Activated CD4-positive, alpha-beta T cell treated with anti-CD3 and anti-CD28 coated beads for 36 hours (primary cell): ENCODE results near the gene WIF1. TPM values are rescaled to one million over a fixed set of nuclear protein-coding genes. Genes with fewer than 3 reads are reported as not detected.

ENCODE experiments used
- ATAC-seq: fragments of 200-7000 bp; cut with Tn5 transposase; one replicate; pipeline ENCODE4 v1.10.0; 2021; ENCODE audit warnings: mild to moderate bottlenecking, moderate library complexity
- CTCF ChIA-PET: fragments of 350-600 bp; sonication (Branson Sonifier 250); formaldehyde crosslinking; loops from one replicate; lab custom pipeline; 2021; ENCODE audit warnings: antibody characterized with exemption; lab: Charles Lee
- POLR2A ChIA-PET: fragments of 350-600 bp; sonication (Branson Sonifier 250); formaldehyde crosslinking; loops from one replicate; lab custom pipeline; 2021; ENCODE audit warnings: antibody characterized with exemption, inconsistent platforms; lab: Charles Lee
- DNase-seq: peaks from one replicate; pipeline ENCODE4 v3.0.0-alpha.2; 2020
- H3K27ac Mint-ChIP-seq: one replicate; pipeline ENCODE4 v1.8.0; 2021; ENCODE audit warnings: mixed read lengths
- H3K27me3 Mint-ChIP-seq: one replicate; pipeline ENCODE4 v1.8.0; 2021; ENCODE audit warnings: mixed read lengths
- H3K36me3 Mint-ChIP-seq: one replicate; pipeline ENCODE4 v1.8.0; 2021; ENCODE audit warnings: low read depth, mixed read lengths
- H3K4me1 Mint-ChIP-seq: one replicate; pipeline ENCODE4 v1.8.0; 2021; ENCODE audit warnings: mixed read lengths
- H3K4me3 Mint-ChIP-seq: one replicate; pipeline ENCODE4 v1.8.0; 2021; ENCODE audit warnings: mild to moderate bottlenecking, moderate library complexity, mixed read lengths
- H3K9me3 Mint-ChIP-seq: one replicate; pipeline ENCODE4 v1.8.0; 2021; ENCODE audit warnings: low read depth, mixed read lengths
- intact Hi-C, 2 experiments: fragments of 100-400 bp; cut with DNase I in 1 of 2; cut with micrococcal nuclease in 1 of 2; formaldehyde crosslinking; loops; one replicate each; pipeline versions ENCODE4 v1.14.2 to v1.15.1; 2022 to 2024; cut with DNase I, micrococcal nuclease
- total RNA-seq, 2 experiments: library from RNA; stranded (reverse); gene quantifications; one replicate each; pipeline ENCODE4 v1.2.3, GENCODE V29; 2021

WIF1 gene, protein sequence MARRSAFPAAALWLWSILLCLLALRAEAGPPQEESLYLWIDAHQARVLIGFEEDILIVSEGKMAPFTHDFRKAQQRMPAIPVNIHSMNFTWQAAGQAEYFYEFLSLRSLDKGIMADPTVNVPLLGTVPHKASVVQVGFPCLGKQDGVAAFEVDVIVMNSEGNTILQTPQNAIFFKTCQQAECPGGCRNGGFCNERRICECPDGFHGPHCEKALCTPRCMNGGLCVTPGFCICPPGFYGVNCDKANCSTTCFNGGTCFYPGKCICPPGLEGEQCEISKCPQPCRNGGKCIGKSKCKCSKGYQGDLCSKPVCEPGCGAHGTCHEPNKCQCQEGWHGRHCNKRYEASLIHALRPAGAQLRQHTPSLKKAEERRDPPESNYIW
- not detected for total RNA-seq

GRCh38 chr12:65121049-65121955 is at the start of gene WIF1:
Gene WIF1, minus strand, starts transcription at chr12:65121305. Its CDS starts 114 bp downstream, at chr12:65121191.
- H3K9me3 Mint-ChIP-seq = no peaks in the 10 kb centered on the region
- peak within 1 kb of the TSS; percentile 32 for H3K4me3 Mint-ChIP-seq
- no peak within 1 kb of the TSS for H3K27ac Mint-ChIP-seq
- ChIA-PET CTCF (interaction anchor here (0.9 to 3.9 kb wide), 6 partner anchors 15 to 1147 kb away, joined by 3 to 15 read pairs (median 5); no protein-coding TSS in a partner anchor), POLR2A (no interaction called here)
- ATAC-seq = peak; percentile 82
- peaks cover 31% of the 10 kb centered on the region for H3K27me3 Mint-ChIP-seq
- intact Hi-C loops = loop anchor here in 1 of 2 experiments (5.0 kb wide), 3 partner anchors 51 to 319 kb away; no protein-coding TSS in a partner anchor
- DNase-seq = peak; percentile 56
- peaks cover 6% of the 10 kb centered on the region for H3K4me1 Mint-ChIP-seq
- no peaks in the 10 kb centered on the region for H3K36me3 Mint-ChIP-seq

- ATAC-seq (peak; percentile 52), DNase-seq (peak; percentile 83)
- H3K36me3 Mint-ChIP-seq = peaks cover 27% of the 10 kb centered on the region
- H3K4me3 Mint-ChIP-seq = peak overlapping the region; percentile 92
- peaks cover 3% of the 10 kb centered on the region for H3K27me3 Mint-ChIP-seq
- intact Hi-C loops = loop anchor here (2.0 to 10.0 kb wide), 5 partner anchors 34 to 486 kb away; partner anchors contain the start of gene WIF1 (in 1 of the 2)
- H3K9me3 Mint-ChIP-seq = no peaks in the 10 kb centered on the region
- POLR2A ChIA-PET = interaction anchor here (0.6 to 1.5 kb wide), 2 partner anchors 9 to 14 kb away, joined by 3 read pairs; no protein-coding TSS in a partner anchor
- peak overlapping the region; percentile 74 for H3K27ac Mint-ChIP-seq
- CTCF ChIA-PET = interaction anchor here (0.9 to 3.9 kb wide), 4 partner anchors 13 to 66 kb away, joined by 3 to 22 read pairs (median 5); no protein-coding TSS in a partner anchor
- peaks cover 30% of the 10 kb centered on the region for H3K4me1 Mint-ChIP-seq
Observed at GRCh38 chr12:65170209-65170881, 49.2 kb upstream of the WIF1 start.

- intact Hi-C loops = loop anchor here (1.0 to 10.0 kb wide), 14 partner anchors 13 to 1133 kb away; partner anchors contain the start of genes LLPH (in 2 of the 2), GNS (in 1 of the 2), HELB (in 1 of the 2) and RASSF3 (in 1 of the 2)
- peak; percentile 94 for ATAC-seq
- Mint-ChIP-seq H3K4me3 (peak within 1 kb of the TSS; percentile 92), H3K27me3 (peaks cover 3% of the 10 kb centered on the region), H3K36me3 (peaks cover 27% of the 10 kb centered on the region), H3K27ac (peak within 1 kb of the TSS; percentile 97), H3K4me1 (peaks cover 30% of the 10 kb centered on the region), H3K9me3 (no peaks in the 10 kb centered on the region)
- ChIA-PET CTCF (interaction anchor here (0.7 to 3.9 kb wide), 6 partner anchors 9 to 79 kb away, joined by 3 to 22 read pairs (median 6); no protein-coding TSS in a partner anchor), POLR2A (interaction anchor here (0.5 to 1.5 kb wide), 6 partner anchors 10 to 765 kb away, joined by 3 to 14 read pairs (median 3); partner anchors contain the start of gene XPOT)
- peak; percentile 97 for DNase-seq
Observed at GRCh38 chr12:65169320-65170208, 48.5 kb upstream of the WIF1 start, which contains the start of gene LEMD3. Gene LEMD3, plus strand, starts transcription at chr12:65169583. Its CDS starts 14 bp downstream, at chr12:65169597.

- ChIA-PET CTCF (interaction anchor here (0.6 to 3.9 kb wide), 9 partner anchors 10 to 926 kb away, joined by 3 to 22 read pairs (median 3); no protein-coding TSS in a partner anchor), POLR2A (interaction anchor here (0.9 to 1.5 kb wide), 5 partner anchors 11 to 764 kb away, joined by 3 to 14 read pairs (median 3); partner anchors contain the start of gene XPOT)
- Mint-ChIP-seq H3K36me3 (peaks cover 27% of the 10 kb centered on the region), H3K4me1 (peaks cover 29% of the 10 kb centered on the region), H3K4me3 (peak overlapping the region; percentile 92), H3K27ac (peak overlapping the region; percentile 97), H3K27me3 (peaks cover 3% of the 10 kb centered on the region), H3K9me3 (no peaks in the 10 kb centered on the region)
- no peak for ATAC-seq
- intact Hi-C loops = loop anchor here (1.0 to 5.0 kb wide), 9 partner anchors 12 to 1134 kb away; partner anchors contain the start of genes LLPH (in 2 of the 2), GNS (in 1 of the 2), HELB (in 1 of the 2) and RASSF3 (in 1 of the 2)
- DNase-seq = no peak
Observed at GRCh38 chr12:65168681-65169319, 47.7 kb upstream of the WIF1 start.

DNA sequence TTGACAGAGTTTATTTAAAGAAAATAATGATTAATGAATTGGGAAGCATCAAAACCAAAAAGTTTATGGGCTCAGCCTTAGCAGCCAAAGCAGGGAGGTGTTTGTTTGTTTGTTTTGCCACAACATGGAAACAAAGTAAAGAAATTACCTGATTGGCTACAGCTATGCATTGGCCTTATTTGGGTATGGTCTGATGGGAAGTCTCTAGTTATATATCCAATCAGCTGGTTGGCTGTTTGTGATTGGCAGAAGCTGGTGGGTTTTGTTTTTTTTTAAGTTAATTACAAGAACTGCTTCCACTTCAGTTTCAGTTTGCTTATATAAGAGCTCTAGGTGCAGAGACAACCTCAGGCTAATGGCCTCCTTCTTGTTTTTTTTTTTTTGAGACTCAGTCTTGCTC is 43.7 kb upstream of the WIF1 start:
- DNase-seq = no peak
- H3K4me1 Mint-ChIP-seq = peaks cover 5% of the 10 kb centered on the region
- H3K27ac Mint-ChIP-seq = no peak overlapping the region
- H3K36me3 Mint-ChIP-seq = no peaks in the 10 kb centered on the region
- ChIA-PET CTCF (interaction anchor here (1.0 kb wide), 1 partner anchor 69 kb away, joined by 3 read pairs; no protein-coding TSS in a partner anchor), POLR2A (no interaction called here)
- intact Hi-C loops = loop anchor here (5.0 kb wide), 2 partner anchors 552 to 968 kb away; partner anchors contain the start of genes LLPH (in 1 of the 2) and RASSF3 (in 1 of the 2)
- ATAC-seq = no peak
- no peak overlapping the region for H3K4me3 Mint-ChIP-seq
- H3K9me3 Mint-ChIP-seq = no peaks in the 10 kb centered on the region
- H3K27me3 Mint-ChIP-seq = peaks cover 16% of the 10 kb centered on the region

- H3K4me3 Mint-ChIP-seq = no peak overlapping the region
- DNase-seq (no peak), ATAC-seq (no peak)
- ChIA-PET CTCF (interaction anchor here (1.0 kb wide), 1 partner anchor 69 kb away, joined by 3 read pairs; no protein-coding TSS in a partner anchor), POLR2A (no interaction called here)
- intact Hi-C loops = no loop called here
- peaks cover 16% of the 10 kb centered on the region for H3K27me3 Mint-ChIP-seq
- H3K4me1 Mint-ChIP-seq = peaks cover 5% of the 10 kb centered on the region
- no peaks in the 10 kb centered on the region for H3K9me3 Mint-ChIP-seq
- no peak overlapping the region for H3K27ac Mint-ChIP-seq
- no peaks in the 10 kb centered on the region for H3K36me3 Mint-ChIP-seq
Observed at GRCh38 chr12:65164244-65164643, 43.1 kb upstream of the WIF1 start.

DNA sequence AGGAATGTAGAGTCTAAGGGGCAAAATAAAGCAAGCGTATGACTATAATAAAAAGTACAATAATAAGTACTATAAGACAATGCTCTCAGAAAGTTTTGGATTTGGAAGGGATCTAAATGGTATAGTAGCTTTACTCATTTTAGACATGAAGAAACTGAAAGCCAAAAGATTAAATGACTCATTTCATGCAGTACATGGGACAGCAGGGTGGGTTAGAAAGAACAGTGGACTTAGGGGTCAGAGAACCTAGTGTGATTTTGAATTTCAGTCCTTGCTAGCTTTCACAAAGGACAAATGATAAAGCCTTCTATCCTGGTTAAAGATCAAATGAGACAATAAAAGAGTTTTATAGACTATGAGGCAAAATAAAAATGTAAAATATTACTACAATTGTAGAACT is 41.5 kb upstream of the WIF1 start:
- POLR2A ChIA-PET = no interaction called here
- Mint-ChIP-seq H3K9me3 (no peaks in the 10 kb centered on the region), H3K4me1 (no peaks in the 10 kb centered on the region), H3K27me3 (peaks cover 16% of the 10 kb centered on the region), H3K36me3 (no peaks in the 10 kb centered on the region), H3K4me3 (no peak overlapping the region), H3K27ac (no peak overlapping the region)
- DNase-seq = no peak
- ATAC-seq = peak; percentile 33
- CTCF ChIA-PET = interaction anchor here (0.8 kb wide), 1 partner anchor 9 kb away, joined by 3 read pairs; no protein-coding TSS in a partner anchor
- intact Hi-C loops = no loop called here

DNA sequence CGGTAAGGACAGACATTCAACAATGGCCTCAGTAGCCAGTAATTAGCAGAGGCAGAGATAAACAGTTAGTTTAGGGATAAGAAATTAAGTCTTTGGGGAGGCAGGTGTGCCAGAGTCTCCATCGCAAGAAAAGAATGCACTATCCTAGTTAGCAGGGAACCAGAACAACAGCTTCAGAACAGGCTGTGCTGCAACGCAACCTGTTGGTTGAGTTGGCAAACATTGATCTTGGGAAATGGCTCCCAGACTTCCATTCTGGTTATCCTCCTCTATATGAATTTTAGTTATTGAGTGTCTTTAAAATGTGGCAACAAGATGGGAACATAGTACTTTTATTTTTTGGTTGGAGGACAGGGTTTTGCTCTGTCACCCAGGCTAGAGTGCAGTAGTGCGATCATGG is 36.0 kb upstream of the WIF1 start:
- Mint-ChIP-seq H3K9me3 (no peaks in the 10 kb centered on the region), H3K4me1 (peaks cover 17% of the 10 kb centered on the region), H3K27me3 (peaks cover 16% of the 10 kb centered on the region), H3K27ac (peak overlapping the region; percentile 38), H3K36me3 (no peaks in the 10 kb centered on the region), H3K4me3 (no peak overlapping the region)
- DNase-seq (no peak), ATAC-seq (no peak)
- ChIA-PET POLR2A (interaction anchor here (2.5 kb wide), 1 partner anchor 12 kb away, joined by 14 read pairs; the partner anchor contains the start of gene LEMD3), CTCF (interaction anchor here (4.4 kb wide), 1 partner anchor 11 kb away, joined by 22 read pairs; the partner anchor contains the start of gene LEMD3)
- intact Hi-C loops = no loop called here
